WTC11 (cell line): ENCODE measurements around the gene DNAJC25. TPM values are rescaled to one million over a fixed set of nuclear protein-coding genes. Genes with fewer than 3 reads are reported as not detected.

Experiments used
- ATAC-seq: fragments of 200-7000 bp; cut with Tn5 transposase; 2 replicates; pipeline ENCODE4 v1.10.0; 2021; ENCODE audit warnings: mild to moderate bottlenecking, moderate library complexity
- CTCF ChIA-PET: fragments of 300-600 bp; sonication (Branson Sonifier 250); formaldehyde crosslinking; loops from one replicate; lab custom pipeline; 2021; ENCODE audit warnings: antibody characterized with exemption; lab: Charles Lee
- POLR2A ChIA-PET: fragments of 350-600 bp; sonication (Branson Sonifier 250); formaldehyde crosslinking; loops from one replicate; lab custom pipeline; 2021; ENCODE audit warnings: antibody characterized with exemption; lab: Charles Lee
- DNase-seq: peaks from one replicate; pipeline ENCODE4 v3.0.0; 2021; ENCODE audit warnings: low spot score
- H3K27ac Mint-ChIP-seq: 2 replicates; pipeline ENCODE4 v1.8.0; 2021; ENCODE audit warnings: mixed read lengths
- H3K27me3 Mint-ChIP-seq: 2 replicates; pipeline ENCODE4 v1.8.0; 2021; ENCODE audit warnings: low read depth, mild to moderate bottlenecking, moderate library complexity, mixed read lengths
- H3K36me3 Mint-ChIP-seq: 2 replicates; pipeline ENCODE4 v1.8.0; 2021; ENCODE audit warnings: mixed read lengths
- H3K4me1 Mint-ChIP-seq: 2 replicates; pipeline ENCODE4 v1.8.0; 2022; ENCODE audit warnings: mixed read lengths
- H3K4me3 Mint-ChIP-seq: 2 replicates; pipeline ENCODE4 v1.8.0; 2021; ENCODE audit warnings: mild to moderate bottlenecking, moderate library complexity, mixed read lengths
- H3K9me3 Mint-ChIP-seq: 2 replicates; pipeline ENCODE4 v1.8.0; 2021; ENCODE audit warnings: mixed read lengths
- ELF4 ChIP-seq: sonication (generic); formaldehyde crosslinking; IDR thresholded peaks from 2 replicates; pipeline ENCODE4 v1.8.1; 2022; ENCODE audit warnings: low read depth, mild to moderate bottlenecking, moderate library complexity, missing genetic modification reagents
- ETV6 ChIP-seq: sonication (generic); formaldehyde crosslinking; IDR thresholded peaks from 2 replicates; pipeline ENCODE4 v1.8.1; 2022; ENCODE audit warnings: mild to moderate bottlenecking, missing genetic modification reagents
- FOXK1 ChIP-seq: sonication (generic); formaldehyde crosslinking; IDR thresholded peaks from 2 replicates; pipeline ENCODE4 v1.8.0; 2022; ENCODE audit warnings: mild to moderate bottlenecking, moderate library complexity, missing genetic modification reagents
- KAT7 ChIP-seq: sonication (generic); formaldehyde crosslinking; IDR thresholded peaks from 2 replicates; pipeline ENCODE4 v1.8.1; 2023; ENCODE audit warnings: missing genetic modification reagents, mild to moderate bottlenecking, borderline replicate concordance
- ZNF121 ChIP-seq: sonication (generic); formaldehyde crosslinking; IDR thresholded peaks from 2 replicates; pipeline ENCODE4 v1.8.0; 2023; ENCODE audit warnings: missing genetic modification reagents
- ZNF219 ChIP-seq: sonication (generic); formaldehyde crosslinking; IDR thresholded peaks from 2 replicates; pipeline ENCODE4 v1.8.0; 2023; ENCODE audit warnings: missing genetic modification reagents, mild to moderate bottlenecking, borderline replicate concordance
- total RNA-seq: library from RNA; stranded (reverse); gene quantifications from 3 replicates; pipeline ENCODE4 v1.2.3, GENCODE V29; 2021
- TF ChIP-seq, protein P1 (sequence below): sonication (generic); formaldehyde crosslinking; IDR thresholded peaks from 2 replicates; pipeline ENCODE4 v1.8.1; 2023; ENCODE audit warnings: mild to moderate bottlenecking, missing genetic modification reagents
- TF ChIP-seq, protein P2 (sequence below): fragments of 250-450 bp; sonication (Bioruptor Pico); IDR thresholded peaks from 2 replicates; pipeline ENCODE4 v1.9.0; 2021; ENCODE audit warnings: mild to moderate bottlenecking
- TF ChIP-seq, protein P3 (sequence below): sonication (generic); formaldehyde crosslinking; conservative IDR thresholded peaks from 2 replicates; pipeline ENCODE4 v1.8.1; 2022; ENCODE audit warnings: mild to moderate bottlenecking, missing genetic modification reagents
- TF ChIP-seq, protein P4 (sequence below): sonication (generic); formaldehyde crosslinking; IDR thresholded peaks from 2 replicates; pipeline ENCODE4 v1.8.0; 2022; ENCODE audit warnings: mild to moderate bottlenecking, missing genetic modification reagents

Gene DNAJC25
- total RNA-seq, 1 experiment from 2014 or later = 7.4 TPM

DNA sequence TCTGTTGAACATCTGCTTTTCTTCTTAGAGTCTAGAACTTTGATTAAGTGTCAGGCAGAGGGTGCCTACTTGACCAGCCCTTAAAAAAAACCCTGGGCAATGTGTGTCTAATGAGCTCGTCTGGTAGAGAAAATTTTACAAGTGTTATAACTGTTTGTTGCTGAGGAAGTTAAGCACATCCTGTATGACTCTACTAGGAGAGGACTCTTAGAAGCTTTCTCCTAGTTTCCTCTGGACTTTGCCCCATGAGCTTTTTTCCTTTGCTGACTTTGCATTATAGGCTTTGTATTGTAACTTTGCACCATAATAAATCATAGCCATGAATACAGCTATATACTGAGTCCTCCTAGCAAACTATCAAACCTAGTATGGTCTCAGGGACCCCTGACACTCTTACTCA, 69.6 kb downstream of the DNAJC25 start:
- ChIA-PET CTCF (no interaction called here), POLR2A (no interaction called here)
- Mint-ChIP-seq H3K27ac (no peak overlapping the region), H3K4me3 (no peak overlapping the region), H3K9me3 (peaks cover 30% of the 10 kb centered on the region), H3K4me1 (no peaks in the 10 kb centered on the region), H3K36me3 (peaks cover 17% of the 10 kb centered on the region), H3K27me3 (no peaks in the 10 kb centered on the region; the same call in 1 of the 2 replicates)
- DNase-seq (no peak), ATAC-seq (no peak)
- TF ChIP-seq, protein P1, sequence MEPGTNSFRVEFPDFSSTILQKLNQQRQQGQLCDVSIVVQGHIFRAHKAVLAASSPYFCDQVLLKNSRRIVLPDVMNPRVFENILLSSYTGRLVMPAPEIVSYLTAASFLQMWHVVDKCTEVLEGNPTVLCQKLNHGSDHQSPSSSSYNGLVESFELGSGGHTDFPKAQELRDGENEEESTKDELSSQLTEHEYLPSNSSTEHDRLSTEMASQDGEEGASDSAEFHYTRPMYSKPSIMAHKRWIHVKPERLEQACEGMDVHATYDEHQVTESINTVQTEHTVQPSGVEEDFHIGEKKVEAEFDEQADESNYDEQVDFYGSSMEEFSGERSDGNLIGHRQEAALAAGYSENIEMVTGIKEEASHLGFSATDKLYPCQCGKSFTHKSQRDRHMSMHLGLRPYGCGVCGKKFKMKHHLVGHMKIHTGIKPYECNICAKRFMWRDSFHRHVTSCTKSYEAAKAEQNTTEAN = no peak
- TF ChIP-seq ETV6 (CRISPR knock-in tag) = no peak
- TF ChIP-seq, protein P2, sequence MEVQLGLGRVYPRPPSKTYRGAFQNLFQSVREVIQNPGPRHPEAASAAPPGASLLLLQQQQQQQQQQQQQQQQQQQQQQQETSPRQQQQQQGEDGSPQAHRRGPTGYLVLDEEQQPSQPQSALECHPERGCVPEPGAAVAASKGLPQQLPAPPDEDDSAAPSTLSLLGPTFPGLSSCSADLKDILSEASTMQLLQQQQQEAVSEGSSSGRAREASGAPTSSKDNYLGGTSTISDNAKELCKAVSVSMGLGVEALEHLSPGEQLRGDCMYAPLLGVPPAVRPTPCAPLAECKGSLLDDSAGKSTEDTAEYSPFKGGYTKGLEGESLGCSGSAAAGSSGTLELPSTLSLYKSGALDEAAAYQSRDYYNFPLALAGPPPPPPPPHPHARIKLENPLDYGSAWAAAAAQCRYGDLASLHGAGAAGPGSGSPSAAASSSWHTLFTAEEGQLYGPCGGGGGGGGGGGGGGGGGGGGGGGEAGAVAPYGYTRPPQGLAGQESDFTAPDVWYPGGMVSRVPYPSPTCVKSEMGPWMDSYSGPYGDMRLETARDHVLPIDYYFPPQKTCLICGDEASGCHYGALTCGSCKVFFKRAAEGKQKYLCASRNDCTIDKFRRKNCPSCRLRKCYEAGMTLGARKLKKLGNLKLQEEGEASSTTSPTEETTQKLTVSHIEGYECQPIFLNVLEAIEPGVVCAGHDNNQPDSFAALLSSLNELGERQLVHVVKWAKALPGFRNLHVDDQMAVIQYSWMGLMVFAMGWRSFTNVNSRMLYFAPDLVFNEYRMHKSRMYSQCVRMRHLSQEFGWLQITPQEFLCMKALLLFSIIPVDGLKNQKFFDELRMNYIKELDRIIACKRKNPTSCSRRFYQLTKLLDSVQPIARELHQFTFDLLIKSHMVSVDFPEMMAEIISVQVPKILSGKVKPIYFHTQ = no peak
- no peak for TF ChIP-seq FOXK1 (CRISPR knock-in tag)
- TF ChIP-seq, protein P3, sequence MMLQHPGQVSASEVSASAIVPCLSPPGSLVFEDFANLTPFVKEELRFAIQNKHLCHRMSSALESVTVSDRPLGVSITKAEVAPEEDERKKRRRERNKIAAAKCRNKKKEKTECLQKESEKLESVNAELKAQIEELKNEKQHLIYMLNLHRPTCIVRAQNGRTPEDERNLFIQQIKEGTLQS (CRISPR knock-in tag) = no peak
- no peak for TF ChIP-seq ZNF219
- TF ChIP-seq, protein P4, sequence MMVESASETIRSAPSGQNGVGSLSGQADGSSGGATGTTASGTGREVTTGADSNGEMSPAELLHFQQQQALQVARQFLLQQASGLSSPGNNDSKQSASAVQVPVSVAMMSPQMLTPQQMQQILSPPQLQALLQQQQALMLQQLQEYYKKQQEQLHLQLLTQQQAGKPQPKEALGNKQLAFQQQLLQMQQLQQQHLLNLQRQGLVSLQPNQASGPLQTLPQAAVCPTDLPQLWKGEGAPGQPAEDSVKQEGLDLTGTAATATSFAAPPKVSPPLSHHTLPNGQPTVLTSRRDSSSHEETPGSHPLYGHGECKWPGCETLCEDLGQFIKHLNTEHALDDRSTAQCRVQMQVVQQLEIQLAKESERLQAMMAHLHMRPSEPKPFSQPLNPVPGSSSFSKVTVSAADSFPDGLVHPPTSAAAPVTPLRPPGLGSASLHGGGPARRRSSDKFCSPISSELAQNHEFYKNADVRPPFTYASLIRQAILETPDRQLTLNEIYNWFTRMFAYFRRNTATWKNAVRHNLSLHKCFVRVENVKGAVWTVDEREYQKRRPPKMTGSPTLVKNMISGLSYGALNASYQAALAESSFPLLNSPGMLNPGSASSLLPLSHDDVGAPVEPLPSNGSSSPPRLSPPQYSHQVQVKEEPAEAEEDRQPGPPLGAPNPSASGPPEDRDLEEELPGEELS (CRISPR knock-in tag) = no peak
- no peak for TF ChIP-seq KAT7
- no peak for TF ChIP-seq ELF4 (CRISPR knock-in tag)
- no peak for TF ChIP-seq ZNF121 (CRISPR knock-in tag)

Other genes with a start within 250 kb of the DNAJC25 start
- 97.5 to 122 TPM (median 103 TPM) in 3 replicates for gene ECPAS, start 147.0 kb upstream of the DNAJC25 start, total RNA-seq
- 65.9 to 77.4 TPM (median 68.7 TPM) in 3 replicates for gene ZNF483, start 106.2 kb upstream of the DNAJC25 start, total RNA-seq
- 41.6 to 51.8 TPM (median 49.0 TPM) in 3 replicates for gene PTGR1, start 31.7 kb upstream of the DNAJC25 start, total RNA-seq
- 17.2 to 25.3 TPM (median 22.1 TPM) in 3 replicates for gene GNG10, start 30.3 kb downstream of the DNAJC25 start, total RNA-seq
- gene SHOC1, start 163.6 kb downstream of the DNAJC25 start, total RNA-seq = not detected in 3 replicates